ENCODE measurements around the gene TMA7.
A peak's percentile ranks its signal among the peaks of the same experiment; 100 is the strongest.
"Not testable (repeated sequence)": the region's sequence is repeated elsewhere in the genome, so short reads cannot be mapped to it uniquely, and the experiment has no call there.

Gene TMA7

GRCh38 chr3:48399387-48400172 is 40.5 kb upstream of the TMA7 start:
- no peak for DNase-seq (ENCODE audit: low read depth in 2 of 2)
- H3K4me3 ChIP-seq (replicated peaks in 1 of 2; ENCODE audit: low read depth in 2 of 2, low read length in 2 of 2) = no peak overlapping the region
- no peak for TF ChIP-seq CTCF (IDR thresholded peaks at IDR 0.05; ENCODE audit: low read depth, low read length)

GRCh38 chr3:48400824-48401433 is 39.1 kb upstream of the TMA7 start:
- peak; percentile 77 for TF ChIP-seq CTCF (IDR thresholded peaks at IDR 0.05; ENCODE audit: low read depth, low read length)
- no peak overlapping the region for H3K4me3 ChIP-seq (replicated peaks in 1 of 2; ENCODE audit: low read depth in 2 of 2, low read length in 2 of 2)
- DNase-seq (ENCODE audit: low read depth in 2 of 2) = peak; percentile 70 to 73

- not testable (repeated sequence) for H3K4me3 ChIP-seq (replicated peaks in 1 of 2; ENCODE audit: low read depth in 2 of 2, low read length in 2 of 2); DNase-seq (ENCODE audit: low read depth in 2 of 2)
Measured at GRCh38 chr3:48401434-48401901, 38.6 kb upstream of the TMA7 start.

GRCh38 chr3:48402281-48402732 is 37.8 kb upstream of the TMA7 start:
- TF ChIP-seq CTCF (IDR thresholded peaks at IDR 0.05; ENCODE audit: low read depth, low read length) = no peak
- DNase-seq (ENCODE audit: low read depth in 2 of 2) = peak; percentile 89 to 93

GRCh38 chr3:48402907-48403306 is 37.1 kb upstream of the TMA7 start:
- no peak for TF ChIP-seq CTCF (IDR thresholded peaks at IDR 0.05; ENCODE audit: low read depth, low read length)
- H3K4me3 ChIP-seq (replicated peaks in 1 of 2; ENCODE audit: low read depth in 2 of 2, low read length in 2 of 2) = no peak overlapping the region
- DNase-seq (ENCODE audit: low read depth in 2 of 2) = no peak

More at GRCh38 chr3:48402281-48402732, 37.8 kb upstream of the TMA7 start:
- no peak overlapping the region for H3K4me3 ChIP-seq (replicated peaks in 1 of 2; ENCODE audit: low read depth in 2 of 2, low read length in 2 of 2)

GRCh38 chr3:48403533-48404439 is 36.3 kb upstream of the TMA7 start:
- DNase-seq (ENCODE audit: low read depth in 2 of 2) = no peak
- no peak overlapping the region for H3K4me3 ChIP-seq (replicated peaks in 1 of 2; ENCODE audit: low read depth in 2 of 2, low read length in 2 of 2)

More at GRCh38 chr3:48403533-48404439, 36.3 kb upstream of the TMA7 start:
- no peak for TF ChIP-seq CTCF (IDR thresholded peaks at IDR 0.05; ENCODE audit: low read depth, low read length)
